CMK (cell line): ENCODE results near the gene AGFG1.
"Not testable (repeated sequence)": the region's sequence is repeated elsewhere in the genome, so short reads cannot be mapped to it uniquely, and the experiment has no call there.

Experiments used
- DNase-seq: peaks from one replicate; pipeline ENCODE4 v3.0.0-alpha.2; 2010; ENCODE audit warnings: low read depth

The AGFG1 gene

DNA sequence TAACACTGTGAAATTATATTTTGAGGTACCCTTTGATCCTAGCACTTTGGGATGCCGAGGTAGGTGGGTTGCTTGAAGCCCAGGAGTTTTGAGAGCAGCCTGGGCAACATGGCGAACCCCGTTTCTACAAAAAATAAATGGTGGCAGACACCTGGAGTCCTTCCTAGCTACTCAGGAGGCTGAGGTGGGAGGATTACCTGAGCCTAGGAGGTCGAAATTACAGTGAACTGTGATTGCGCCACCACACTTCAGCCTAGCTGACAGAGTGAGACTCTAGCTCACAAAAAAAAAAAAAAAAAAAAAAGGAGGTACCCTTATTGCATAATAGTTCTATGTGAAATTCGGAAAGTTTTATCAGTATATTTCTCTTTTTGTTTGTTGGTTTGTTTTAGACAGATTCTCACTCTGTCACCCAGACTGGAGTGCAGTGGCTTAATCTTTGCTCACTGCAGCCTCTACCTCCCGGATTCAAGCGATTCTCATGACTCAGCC lies 67.6 kb downstream of the AGFG1 start:
- no peak for DNase-seq

DNA sequence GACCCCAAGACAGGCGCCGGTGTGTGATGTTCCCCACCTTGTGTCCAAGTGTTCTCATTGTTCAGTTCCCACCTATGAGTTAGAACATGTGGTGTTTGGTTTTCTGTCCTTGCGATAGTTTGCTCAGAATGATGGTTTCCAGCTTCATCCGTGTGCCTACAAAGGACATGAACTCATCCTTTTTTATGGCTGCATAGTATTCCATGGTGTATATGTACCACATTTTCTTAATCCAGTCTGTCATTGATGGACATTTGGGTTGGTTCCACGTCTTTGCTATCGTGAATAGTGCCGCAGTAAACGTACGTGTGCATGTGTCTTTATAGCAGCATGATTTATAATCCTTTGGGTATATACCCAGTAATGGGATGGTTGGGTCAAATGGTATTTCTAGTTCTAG lies 68.4 kb downstream of the AGFG1 start:
- DNase-seq: not testable (repeated sequence)

- no peak for DNase-seq
These were observed 74.0 kb downstream of the AGFG1 start for GRCh38 chr2:227545990-227546389.

- no peak for DNase-seq
These were observed 79.9 kb downstream of the AGFG1 start for GRCh38 chr2:227551836-227552235.

DNA sequence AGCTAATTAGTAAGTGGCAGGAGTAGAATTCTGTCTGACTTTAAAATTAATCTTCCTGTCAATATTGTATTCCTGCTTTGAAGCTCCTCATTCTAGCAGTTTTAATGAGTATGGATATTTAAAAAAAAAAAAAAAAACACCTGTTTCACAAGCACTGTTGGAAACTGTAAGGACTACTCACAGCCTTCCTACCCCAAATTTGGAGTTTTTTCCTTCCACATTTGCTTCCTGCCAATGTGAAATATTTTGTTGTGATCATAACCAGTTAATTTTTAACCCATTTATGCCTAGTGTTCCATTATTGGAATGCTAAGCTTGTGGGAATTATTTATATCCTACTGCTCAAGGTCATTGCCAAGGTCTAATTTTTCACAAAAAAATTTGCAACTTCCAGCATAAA lies 90.6 kb downstream of the AGFG1 start:
- DNase-seq: no peak

DNA sequence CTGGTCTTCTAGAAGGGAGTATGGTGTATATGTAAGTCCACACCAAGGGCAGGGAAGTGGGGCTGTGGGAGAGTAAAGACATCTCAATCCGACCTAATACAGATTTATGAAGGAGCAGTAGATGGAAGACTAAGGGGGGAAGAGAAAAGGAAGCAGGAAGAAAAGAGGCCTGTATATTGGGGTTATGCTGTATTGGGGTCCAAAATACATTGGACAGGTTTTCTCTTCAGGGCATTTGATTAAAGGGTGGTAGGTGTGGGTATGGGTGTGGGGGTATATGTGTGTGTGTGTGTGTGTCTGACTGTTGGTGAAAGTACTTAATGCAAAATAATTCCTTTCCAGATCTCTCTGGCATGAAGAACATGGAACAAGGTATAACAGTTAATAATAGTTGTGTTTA lies 93.1 kb downstream of the AGFG1 start:
- no peak for DNase-seq

GRCh38 chr2:227566012-227566411 lies 94.1 kb downstream of the AGFG1 start:
- DNase-seq: no peak

DNA sequence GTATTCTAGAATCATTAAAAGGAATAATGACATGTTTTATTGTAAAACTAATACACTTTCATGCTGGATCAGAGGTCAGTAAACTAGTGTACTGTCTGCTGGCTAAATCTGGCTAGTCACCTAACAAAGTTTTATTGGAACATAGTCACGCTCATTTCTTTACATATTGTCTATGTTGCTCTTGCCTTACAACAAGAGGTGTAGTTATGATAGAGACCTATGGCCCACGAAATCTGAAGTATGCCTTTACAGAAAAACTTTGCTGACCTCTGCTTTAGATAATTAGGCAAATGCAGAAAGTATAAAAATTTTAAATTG lies 96.9 kb downstream of the AGFG1 start:
- no peak for DNase-seq

DNA sequence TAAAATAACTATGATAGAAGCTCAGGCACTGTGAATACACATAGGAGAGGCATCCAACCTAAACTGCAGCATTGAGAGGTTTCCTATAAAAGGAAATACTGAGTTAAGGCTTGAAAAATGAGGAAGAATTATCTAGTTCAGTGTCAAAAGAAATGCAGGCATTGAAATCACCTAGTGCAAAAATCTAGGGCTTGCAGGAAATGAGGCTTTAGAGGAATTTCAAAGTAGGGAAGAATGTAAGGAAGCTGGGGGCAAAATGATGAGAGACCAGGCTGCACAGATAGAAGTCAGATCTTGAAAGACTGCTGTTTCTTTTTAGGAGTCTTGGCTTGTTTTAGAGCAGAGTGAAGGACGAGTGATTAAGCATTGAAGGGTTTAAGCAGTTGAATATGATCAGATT lies 98.7 kb downstream of the AGFG1 start:
- no peak for DNase-seq

DNA sequence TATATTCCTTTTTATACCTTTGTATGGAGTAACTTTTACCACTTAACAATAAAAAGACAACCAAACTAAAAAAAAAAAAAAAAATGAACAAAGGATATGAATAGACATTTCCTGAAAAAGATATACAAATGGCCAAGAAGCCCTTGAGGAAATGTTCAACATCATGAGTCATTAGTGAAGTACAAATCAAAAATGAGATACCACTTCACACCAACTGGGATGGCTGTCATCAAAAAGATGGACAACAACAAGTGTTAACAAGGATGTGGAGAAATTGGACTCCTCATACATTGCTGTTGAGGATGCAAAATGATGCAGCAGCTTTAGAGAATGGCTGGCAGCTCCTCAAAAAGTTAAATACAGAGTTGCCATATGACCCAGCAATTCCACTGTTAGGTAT lies 104.2 kb downstream of the AGFG1 start:
- no peak for DNase-seq

- no peak for DNase-seq
These were observed 104.9 kb downstream of the AGFG1 start for GRCh38 chr2:227576812-227577211.

DNA sequence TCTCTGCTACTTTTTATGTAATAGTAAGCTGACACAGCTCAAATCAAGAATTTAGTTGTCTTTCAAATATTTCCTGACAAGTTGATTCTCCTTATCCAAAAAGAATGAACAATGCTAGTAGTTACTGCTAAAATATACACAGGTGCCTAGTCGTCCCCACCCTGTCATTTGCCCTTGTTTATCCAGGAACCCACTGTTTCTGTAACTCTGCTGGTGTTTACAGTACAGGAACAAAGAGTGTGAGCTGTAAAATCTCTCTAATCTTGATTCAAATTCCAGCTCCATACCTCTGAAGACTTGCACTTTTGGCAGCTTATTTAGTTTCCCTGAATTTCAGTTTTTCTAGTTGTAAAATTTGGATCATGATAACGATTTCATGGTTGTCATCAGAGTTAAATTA lies 105.6 kb downstream of the AGFG1 start:
- no peak for DNase-seq

GRCh38 chr2:227578642-227579041 lies 106.7 kb downstream of the AGFG1 start:
- no peak for DNase-seq

DNA sequence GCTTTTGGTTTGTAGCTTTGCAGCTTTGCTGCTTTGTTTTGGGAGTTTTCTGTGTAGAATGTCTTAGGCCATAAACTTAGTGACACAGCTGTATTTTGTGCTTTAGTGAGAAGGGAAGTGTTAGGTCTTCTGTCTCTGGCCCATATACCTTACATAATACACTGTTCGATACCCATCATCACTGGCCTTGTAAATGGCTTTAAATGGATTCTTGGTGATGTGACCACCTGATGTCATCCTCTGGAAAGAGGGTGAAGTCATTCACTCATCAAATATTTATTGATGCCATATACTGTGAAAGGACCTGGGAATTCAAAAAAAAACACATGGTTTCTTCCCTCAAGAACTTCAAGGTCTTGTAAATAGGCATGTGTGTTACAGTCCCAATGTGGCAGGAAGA lies 107.8 kb downstream of the AGFG1 start:
- DNase-seq: no peak

DNA sequence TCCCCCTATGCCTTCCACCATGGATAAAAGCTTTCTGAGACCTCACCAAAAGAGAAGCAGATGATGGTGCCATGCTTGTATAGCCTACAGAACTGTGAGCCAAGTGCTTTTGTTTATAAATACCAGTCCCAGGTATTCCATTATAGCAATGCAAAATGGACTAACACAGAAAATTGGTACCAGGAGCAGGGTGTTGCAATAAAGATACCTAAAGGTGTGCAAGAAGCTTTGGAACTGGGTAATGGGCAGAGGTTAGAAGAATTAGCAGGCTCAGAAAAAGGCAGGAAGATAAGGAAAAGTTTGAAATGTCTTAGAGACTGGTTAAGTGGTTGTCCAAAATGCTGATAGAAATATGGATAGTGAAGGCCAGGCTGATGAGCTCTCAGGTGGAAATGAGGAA lies 110.4 kb downstream of the AGFG1 start:
- no peak for DNase-seq

DNA sequence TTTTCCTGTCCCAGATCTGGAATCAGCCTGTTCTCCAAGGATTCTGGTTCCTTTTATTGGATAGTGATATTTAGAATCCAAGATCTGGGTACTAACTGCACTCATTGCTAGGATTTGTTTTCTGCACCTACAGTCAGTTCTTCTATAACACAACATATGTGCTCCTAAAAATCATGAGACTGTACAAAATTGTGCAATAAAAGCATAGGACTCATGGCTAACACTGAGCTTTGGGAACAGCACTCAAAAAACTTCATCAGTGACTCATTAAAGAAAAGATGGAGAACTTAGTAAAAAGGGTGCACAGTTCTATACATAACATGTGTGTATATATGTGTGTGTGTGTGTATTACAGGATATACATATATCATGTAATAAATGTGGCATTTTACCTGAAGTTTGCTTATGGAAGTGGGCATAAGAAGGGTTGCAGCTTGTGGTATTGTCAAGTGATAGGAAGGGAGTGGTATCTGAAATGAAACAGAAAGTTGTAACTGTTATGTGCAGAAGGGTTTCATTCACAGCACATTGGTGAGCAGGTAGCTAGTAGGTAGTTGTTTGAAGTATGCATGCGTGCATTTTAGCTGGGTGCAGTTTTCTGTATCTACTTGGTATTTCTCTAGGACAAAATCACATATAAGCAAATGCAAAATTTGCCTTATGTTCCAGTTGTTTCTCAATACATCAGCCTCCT lies 120.9 kb downstream of the AGFG1 start:
- no peak for DNase-seq

- DNase-seq: no peak
These were observed 123.8 kb downstream of the AGFG1 start for GRCh38 chr2:227595797-227596196.

- DNase-seq: no peak
These were observed 125.1 kb downstream of the AGFG1 start for GRCh38 chr2:227597036-227597435.

GRCh38 chr2:227597998-227598397 lies 126.0 kb downstream of the AGFG1 start:
- DNase-seq: no peak

- DNase-seq: not testable (repeated sequence)
These were observed 127.0 kb downstream of the AGFG1 start, which contains the start of gene SCYGR2 for GRCh38 chr2:227598835-227599503. Gene SCYGR2 (plus strand): TSS chr2:227598893. CDS start chr2:227598893, 0 bp downstream.

DNA sequence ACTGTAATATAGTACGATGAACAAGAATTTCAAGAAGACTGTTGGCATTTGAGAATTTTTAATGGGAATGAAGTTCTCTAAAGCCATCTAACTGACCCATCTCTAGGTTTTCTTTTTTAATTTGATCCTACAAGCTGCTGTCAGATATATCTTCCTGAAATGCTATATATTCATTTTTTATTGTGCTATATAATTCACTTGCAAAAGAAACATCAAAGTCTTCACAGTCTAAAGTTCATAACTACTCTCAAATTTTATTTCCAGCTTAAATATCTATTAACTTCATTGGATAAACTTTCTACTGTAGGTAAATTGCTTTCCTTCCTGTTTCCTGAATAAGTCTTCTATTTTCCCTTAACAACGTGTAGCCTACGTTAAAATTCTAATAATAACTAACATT lies 130.4 kb downstream of the AGFG1 start:
- DNase-seq: no peak

- DNase-seq: no peak
These were observed 134.5 kb downstream of the AGFG1 start for GRCh38 chr2:227606476-227606875.

DNA sequence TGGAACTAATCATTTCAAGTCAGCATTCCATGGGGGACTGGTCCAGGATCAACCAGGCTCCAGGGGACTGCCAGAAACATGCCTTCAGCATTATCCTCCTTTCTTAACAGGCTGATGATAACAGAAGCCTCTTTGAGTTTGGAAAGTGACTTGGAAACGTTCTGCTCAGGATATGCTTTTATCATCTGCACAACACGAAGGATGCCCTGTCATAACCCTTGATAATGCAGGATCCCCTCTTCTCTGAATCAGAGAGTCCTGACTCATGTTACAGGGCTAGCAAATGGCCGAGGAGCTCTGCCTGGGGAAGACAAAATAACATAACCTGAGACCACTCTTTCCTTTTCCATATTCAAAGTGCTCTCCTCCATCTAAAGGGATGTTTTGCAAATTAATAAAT lies 136.0 kb downstream of the AGFG1 start:
- no peak for DNase-seq
